HG03097 (cell line): Measurements from ENCODE around the gene OR5D13.

Source experiments
- ATAC-seq: cut with Tn5 transposase; IDR thresholded peaks from one replicate; pipeline ENCODE4 v1.9.1; 2021; ENCODE audit not compliant: unreplicated experiment, low FRiP score

Gene OR5D13, protein sequence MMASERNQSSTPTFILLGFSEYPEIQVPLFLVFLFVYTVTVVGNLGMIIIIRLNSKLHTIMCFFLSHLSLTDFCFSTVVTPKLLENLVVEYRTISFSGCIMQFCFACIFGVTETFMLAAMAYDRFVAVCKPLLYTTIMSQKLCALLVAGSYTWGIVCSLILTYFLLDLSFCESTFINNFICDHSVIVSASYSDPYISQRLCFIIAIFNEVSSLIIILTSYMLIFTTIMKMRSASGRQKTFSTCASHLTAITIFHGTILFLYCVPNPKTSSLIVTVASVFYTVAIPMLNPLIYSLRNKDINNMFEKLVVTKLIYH

DNA sequence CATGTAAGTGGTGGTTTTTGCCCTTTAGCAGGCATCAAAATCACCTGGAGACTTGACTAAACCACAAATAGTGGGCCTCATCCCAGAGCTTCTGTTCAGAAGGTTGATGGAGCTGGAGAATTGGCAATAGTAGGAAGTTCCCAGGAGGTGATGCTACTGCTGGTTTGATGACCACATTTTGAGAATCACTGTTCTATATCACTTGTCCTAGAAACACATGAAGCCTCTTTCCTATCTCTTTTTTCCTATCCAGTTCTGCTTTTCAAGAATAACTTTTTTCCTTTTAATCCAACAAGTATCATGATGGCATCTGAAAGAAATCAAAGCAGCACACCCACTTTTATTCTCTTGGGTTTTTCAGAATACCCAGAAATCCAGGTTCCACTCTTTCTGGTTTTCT is at the start of gene OR5D13:
Gene OR5D13 (plus strand): TSS at position 301 of the 400 bp plus-strand sequence. CDS start 0 bp downstream, at position 301.
- ATAC-seq, result no peak

DNA sequence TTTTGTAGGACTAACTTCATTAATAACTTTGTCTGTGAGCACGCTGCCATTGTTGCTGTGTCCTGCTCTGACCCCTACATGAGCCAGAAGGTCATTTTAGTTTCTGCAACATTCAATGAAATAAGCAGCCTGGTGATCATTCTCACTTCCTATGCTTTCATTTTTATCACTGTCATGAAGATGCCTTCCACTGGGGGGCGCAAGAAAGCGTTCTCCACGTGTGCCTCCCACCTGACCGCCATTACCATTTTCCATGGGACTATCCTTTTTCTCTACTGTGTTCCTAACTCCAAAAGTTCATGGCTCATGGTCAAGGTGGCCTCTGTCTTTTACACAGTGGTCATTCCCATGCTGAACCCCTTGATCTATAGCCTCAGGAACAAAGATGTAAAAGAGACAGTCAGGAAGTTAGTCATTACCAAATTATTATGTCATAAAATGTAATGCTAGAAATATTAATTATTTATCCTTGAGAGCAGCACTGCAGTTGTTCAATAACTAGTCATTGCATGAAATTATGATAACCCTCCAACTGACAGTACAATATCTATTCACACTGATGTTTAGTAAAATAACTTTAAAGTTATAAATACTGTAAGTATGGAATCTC is 46.4 kb upstream of the OR5D13 start:
- ATAC-seq, result no peak

DNA sequence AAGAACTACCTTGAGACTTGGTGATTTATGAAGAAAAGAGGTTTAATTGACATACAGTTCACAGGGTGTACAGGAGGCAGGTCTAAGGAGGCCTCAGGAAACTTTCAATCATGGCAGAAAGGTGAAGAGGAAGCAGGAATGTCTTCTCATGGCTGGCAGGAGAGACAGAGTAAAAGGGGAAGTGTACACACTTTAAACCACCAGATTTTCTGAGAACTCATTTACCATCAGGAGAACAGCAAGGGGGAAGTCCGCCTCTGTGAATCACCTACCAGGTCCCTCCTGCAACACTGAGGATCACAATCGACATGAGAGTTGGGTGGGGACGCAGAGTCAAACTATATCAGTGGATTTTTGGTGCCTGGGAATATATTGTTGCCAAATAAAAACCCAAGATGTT is 40.3 kb upstream of the OR5D13 start:
- ATAC-seq, result no peak

DNA sequence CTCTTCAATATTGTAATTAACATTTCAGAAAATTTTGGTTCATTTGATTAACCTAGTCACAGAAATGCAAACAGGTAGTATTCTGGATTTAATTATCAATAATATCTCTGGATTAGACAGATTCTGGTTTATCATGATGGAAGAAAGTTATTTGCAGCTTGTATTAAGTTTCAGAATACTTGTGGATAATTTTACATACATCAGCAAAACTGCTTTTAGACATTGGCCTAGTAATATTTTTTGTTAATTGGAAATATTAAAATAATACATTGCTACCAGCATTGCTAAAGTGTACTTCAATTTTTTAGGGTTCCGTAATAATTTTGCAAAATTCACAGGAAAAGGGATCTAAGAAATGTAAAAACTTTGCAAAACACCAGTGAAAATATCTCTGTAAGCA is 18.4 kb downstream of the OR5D13 start:
- no peak for ATAC-seq

DNA sequence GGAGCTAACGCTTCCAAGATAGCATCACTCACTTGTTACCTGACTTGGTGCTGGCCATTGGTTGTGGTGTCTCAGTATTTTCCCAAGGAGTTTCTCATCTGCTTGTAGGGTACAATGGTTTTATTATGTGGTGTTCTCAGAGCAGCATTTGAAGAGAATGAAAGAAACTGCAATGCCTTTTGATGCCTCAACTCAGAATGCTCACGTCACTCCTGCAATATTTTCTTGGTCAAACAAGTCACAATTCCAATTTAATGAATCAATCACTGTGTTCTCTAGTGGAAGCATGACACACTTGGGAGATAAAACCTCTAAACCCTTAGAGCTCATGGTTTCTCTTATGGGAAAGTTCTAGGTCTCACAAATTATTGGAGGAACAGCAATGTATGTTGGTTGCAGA is 20.1 kb downstream of the OR5D13 start:
- no peak for ATAC-seq

DNA sequence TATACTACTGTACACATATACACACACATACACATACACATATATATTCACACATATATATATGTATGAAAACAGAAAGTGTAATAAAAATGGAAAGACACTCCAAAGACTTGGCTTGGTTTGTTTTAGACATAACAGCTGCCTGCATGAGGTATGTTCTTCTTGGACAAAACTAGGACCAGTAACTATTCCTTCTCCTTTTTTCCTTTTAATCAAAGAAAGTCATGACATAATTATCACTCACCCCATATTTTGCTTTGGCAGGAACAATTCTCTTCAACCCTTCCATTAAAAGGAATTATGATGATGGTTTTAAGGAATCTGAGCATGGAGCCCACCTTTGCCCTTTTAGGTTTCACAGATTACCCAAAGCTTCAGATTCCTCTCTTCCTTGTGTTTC is 22.0 kb downstream of the OR5D13 start, which contains the start of gene OR5D14:
Gene OR5D14 (plus strand): TSS at position 301 of the 400 bp plus-strand sequence. CDS start 0 bp downstream, at position 301.
- ATAC-seq, result no peak

DNA sequence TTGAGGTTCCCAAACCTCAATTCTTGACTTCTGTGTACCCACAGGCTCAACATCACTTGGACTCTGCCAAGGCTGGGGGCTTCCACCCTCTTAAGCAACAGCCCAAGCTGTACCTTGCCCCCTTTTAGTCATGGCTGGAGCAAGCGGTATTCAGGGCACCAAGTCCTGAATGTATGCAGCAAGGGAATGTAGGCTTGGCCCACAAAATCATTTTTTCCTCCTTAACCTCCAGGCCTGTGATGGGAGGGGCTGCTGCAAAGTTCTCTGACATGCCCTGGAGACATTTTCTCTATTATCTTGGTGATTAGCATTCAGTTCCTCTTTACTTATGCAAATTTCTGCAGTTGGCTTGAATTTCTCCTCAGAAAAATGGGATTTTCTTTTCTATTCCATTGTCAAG is 33.0 kb downstream of the OR5D13 start:
- ATAC-seq, result no peak

DNA sequence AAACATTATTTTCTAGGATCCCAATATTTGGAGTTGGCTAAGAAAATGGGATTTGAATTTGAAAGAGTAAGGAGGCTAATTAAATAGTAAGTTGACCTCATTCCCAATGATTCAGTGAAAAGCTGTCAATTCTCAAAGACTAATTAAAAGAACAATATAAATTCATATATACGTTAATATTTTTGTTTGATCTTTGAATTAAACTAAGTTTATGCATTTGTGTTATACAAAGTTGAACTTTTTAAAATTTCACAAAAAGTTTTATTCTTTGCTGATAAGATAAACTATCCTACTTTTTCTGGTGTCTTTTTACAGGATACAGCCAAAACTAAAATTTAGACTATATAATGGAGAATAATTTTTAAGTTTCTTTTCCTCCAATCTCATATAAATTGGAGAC is 37.8 kb downstream of the OR5D13 start, which contains the start of gene OR5L1:
Gene OR5L1 (plus strand): TSS at position 301 of the 400 bp plus-strand sequence. CDS start 100 bp downstream, outside the sequence.
- ATAC-seq, result no peak

DNA sequence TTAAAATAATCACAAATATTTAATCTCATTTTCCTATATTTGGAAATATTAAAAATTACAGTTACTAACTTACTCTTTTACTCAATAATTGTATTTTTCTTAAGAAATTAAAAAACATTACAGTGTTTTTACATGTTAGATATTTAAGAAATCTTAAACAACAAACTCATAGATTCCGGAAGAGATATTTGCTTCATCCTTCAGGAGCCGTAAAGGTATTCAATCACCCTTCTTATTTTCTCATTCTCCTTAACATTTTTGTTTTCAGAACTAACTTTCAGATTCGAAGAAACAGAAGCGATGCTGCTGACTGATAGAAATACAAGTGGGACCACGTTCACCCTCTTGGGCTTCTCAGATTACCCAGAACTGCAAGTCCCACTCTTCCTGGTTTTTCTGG is 46.1 kb downstream of the OR5D13 start, which contains the start of gene OR5D18:
Gene OR5D18 (plus strand): TSS at position 301 of the 400 bp plus-strand sequence. CDS start 0 bp downstream, at position 301.
- no peak for ATAC-seq
